ENCODE measurements around the gene SHE.

- TF ChIP-seq SP1 (CRISPR knock-in tag; conservative IDR thresholded peaks at IDR 0.05) (no peak), ZNF232 (CRISPR knock-in tag; IDR thresholded peaks at IDR 0.05) (no peak), CTCF (IDR thresholded peaks at IDR 0.05) (no peak), USF1 (CRISPR knock-in tag; IDR thresholded peaks at IDR 0.05) (no peak)
Observed at GRCh38 chr1:154453161-154453560, 49.1 kb downstream of the SHE start.
